ENCODE results near the gene IL1RAP.
"Not testable (repeated sequence)": the region's sequence is repeated elsewhere in the genome, so short reads cannot be mapped to it uniquely, and the experiment has no call there.

The IL1RAP gene

DNA sequence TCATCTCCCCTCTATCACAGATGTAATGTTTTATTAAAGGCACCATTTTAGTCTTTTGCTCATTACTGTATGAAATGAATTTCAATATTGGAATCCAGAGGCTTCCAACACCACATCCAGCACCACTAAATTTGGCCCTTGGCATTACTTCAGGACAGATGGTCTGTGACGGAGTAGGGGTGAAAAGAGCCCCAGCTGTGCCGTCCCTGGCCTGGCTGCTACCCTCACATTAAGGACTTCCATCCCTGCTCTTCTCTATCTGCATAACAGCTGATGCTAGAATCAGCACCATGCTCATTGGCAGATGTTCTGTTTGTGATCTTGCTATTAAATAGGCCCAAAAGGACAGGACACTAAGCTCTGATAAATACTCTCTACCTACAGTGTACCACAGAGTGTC lies 152.9 kb downstream of the IL1RAP start:
- peak; percentile 6 for DNase-seq (ENCODE audit: low spot score)

DNA sequence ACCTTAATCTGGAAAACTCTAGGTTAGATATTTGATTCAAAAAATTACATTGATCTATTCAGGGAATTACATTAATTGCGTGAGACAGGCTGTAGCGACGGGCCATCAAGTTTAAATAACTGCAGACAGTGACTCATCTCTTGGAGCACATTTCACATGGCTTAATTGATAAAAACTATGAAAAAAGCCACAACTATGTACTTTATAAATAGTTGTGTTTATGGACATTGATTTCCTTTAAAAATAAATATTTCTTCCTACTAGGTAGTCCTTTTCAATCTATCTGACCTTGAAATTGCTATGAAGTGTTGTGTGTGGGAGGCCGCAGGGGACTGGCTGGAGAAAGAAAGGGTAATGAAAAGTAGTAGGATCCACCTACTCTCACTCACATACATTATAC lies 157.8 kb downstream of the IL1RAP start:
- no peak for DNase-seq (ENCODE audit: low spot score)

DNA sequence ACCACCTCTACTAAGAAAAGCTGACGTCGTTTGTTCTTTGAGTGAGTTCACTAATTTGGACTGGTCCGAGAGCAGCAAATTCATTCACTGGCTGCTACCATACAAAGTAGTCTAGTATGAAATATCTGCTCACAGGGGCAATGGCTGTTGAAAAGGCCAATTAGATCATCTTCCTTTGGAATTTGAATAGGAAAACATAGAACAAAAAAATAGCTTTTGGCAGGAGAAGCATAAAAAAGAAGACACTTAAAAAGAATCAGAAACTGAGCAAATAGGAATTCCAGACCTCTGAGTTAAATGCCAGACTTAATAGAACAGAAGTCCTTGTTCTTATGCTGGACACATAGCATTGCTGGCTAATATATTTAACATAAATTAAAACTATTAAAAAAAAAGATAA lies 159.3 kb downstream of the IL1RAP start:
- DNase-seq (ENCODE audit: low spot score), result no peak

DNA sequence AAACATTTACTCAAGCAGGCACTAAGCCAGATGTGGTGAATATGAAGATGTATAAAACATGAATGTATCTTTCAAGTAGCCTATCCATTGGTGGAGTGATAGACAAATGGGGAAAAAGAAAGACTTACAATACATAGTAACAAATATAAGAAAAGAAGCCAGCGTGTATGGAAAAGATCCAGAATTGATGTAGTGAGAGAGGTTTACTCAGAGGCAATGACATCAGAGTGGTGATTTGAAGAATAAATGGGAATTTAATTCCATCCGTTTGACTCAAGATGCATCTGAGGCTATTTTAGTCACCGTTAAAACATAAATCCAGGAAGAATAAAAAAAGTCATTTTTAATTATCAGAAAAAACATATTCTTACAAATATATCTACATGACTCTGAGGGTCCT lies 162.6 kb downstream of the IL1RAP start:
- DNase-seq (ENCODE audit: low spot score), result no peak

DNA sequence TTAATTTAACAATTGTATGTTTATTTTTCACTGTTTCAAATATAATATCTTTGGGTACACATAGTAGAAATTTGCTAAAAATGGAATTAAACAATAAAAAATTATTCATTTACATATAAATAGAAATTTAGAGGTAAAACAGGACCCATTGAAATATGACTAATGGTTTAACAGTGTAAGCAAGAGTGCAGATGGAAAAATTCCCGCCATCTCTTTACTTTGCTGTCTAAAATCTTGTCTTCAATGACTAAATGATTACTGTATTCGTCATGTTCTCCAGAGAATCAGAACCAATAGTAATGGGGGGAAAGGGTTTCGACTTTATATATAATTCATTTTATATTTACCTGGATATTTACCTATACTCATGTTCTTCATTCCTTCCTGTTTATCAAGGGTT lies 163.1 kb downstream of the IL1RAP start:
- no peak for DNase-seq (ENCODE audit: low spot score)

DNA sequence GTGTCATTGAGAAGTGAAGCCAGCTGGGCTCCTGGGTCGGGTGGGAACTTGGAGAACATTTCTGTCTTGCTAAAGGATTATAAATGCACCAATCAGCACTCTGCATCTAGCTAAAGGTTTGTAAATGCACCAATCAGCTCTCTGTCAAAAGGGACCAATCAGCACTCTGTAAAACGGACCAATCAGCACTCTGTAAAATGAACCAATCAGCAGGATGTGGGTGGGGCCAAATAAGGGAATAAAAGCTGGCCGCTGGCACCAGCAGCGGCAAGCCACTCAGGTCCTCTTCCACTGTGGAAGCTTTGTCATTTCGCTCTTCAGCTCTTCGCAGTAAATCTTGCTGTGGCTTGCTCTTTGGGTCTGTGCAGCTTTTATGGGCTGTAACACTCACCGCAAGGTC lies 164.0 kb downstream of the IL1RAP start:
- DNase-seq (ENCODE audit: low spot score), result not testable (repeated sequence)

DNA sequence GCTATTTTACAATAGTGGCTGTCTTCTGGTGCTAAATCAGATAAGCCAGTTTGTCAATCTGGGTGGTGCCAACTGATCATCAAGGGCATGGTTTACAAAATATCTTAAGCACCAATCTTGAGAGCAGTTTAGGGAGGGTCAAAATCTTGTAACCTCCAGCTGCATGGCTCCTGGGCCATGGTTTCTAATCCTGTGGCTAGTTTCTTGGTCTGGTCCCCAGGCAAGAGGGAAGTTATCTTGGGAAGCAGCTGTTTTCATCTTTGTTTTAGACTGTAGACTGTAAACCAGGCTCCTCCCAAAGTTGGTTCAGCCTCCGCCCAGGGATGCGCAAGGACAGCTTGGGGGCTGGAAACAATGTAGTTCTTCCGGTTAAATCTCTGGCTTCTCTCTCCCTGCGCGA lies 166.8 kb downstream of the IL1RAP start:
- no peak for DNase-seq (ENCODE audit: low spot score)

DNA sequence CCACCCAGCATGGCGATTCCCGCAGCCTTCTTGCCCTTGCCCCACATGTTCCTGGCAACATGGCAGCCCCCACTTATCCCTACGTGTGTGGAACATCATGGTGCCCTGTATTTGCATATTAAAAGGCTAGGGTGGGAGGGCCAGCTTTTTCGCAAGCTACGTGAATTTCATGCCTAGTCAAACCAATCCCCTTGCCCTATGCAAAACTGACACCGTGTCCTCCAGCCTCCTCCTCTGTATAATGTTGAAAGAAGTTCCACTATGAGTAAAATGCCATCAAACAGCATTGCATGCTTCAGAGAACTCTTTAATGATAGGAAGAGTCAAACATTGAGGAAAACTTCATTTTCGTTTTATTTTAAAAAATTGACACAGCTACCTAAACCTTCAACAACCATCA lies 170.9 kb downstream of the IL1RAP start:
- no peak for DNase-seq (ENCODE audit: low spot score)

DNA sequence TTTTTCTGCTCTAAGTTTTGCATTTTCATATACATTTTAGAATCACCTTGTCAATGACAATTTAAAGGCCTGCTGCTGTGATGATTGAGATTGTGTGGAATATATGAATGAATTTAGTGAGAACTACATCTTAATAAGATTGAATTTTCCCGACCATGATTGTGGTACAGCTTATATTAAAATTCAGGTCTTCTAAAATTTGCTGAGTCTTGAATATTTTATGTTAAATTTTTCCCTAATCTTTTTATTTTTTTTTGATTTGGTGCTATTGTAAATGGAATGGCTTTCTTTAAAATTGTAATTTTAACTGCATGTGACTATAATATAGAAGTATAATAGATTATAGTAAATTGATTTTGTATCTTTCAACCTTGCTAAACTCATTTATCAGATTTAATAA lies 172.1 kb downstream of the IL1RAP start:
- DNase-seq (ENCODE audit: low spot score), result no peak

DNA sequence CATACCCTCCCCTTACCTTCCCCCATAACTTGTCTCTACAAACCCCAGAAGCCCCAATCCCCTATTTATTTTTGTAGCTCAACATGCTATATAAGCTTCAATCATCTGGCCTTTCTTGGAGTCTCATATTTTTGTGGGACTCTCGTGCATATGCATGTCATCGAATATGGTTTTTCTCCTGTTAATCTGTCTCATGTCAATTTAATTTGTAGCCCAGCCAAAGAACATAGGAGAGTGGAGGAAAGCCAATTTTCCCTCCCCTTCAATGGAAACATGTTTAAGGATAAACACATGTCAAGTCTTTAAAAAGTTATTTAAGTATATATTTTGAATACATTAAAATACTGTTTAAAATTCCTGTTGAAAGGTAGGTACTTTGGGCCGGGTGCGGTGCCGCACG lies 176.4 kb downstream of the IL1RAP start:
- no peak for DNase-seq (ENCODE audit: low spot score)

DNA sequence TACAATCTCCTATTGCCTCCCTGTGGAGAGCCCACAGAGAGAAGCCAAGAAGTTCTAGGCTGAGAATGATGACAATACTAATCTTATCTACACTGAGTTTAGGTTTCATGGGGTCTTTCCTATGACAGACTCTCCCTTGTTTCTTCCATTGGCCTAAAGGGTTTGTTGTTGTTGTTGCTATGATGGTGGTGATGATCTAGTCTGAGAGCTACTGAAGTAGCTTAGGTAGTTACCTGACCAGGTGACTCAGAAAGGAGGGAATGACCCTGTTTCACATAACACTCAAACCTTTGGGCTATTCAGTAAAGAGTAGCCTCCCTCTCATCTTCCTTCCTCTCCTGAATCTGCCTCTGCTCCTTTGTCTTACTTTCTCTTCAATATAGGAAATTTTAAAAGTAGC lies 178.4 kb downstream of the IL1RAP start:
- no peak for DNase-seq (ENCODE audit: low spot score)

DNA sequence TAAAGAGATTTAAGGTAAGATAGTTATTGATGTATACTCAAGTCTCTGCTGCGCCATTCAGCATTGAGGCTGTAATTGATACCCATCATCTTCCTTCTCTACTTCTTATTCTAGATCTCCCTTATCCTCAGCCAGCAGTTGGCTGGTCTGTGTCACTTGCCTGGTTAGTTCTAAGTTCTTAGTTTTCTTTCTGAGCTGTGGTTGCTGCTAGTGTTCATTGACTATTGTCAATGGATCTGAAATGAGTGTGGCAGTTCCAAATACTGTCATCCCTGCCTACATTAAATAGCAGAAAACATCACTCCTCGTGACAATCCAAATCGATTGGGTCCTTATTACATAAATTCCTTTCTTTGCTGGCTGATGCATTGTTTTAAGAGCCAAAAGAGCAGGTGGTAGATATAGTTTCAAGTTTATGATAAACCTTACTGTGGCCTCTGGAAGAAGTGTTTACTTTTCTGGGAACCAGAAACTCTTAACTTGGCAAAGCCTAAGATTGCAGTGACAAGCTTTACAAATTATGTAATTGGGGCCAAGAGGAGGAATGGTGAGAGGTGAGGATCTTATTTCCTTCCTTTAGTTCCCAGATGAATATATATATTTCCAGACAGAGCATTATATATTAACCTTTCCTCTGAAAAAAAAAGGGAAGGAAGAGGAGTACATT lies 180.6 kb downstream of the IL1RAP start:
- no peak for DNase-seq (ENCODE audit: low spot score)

DNA sequence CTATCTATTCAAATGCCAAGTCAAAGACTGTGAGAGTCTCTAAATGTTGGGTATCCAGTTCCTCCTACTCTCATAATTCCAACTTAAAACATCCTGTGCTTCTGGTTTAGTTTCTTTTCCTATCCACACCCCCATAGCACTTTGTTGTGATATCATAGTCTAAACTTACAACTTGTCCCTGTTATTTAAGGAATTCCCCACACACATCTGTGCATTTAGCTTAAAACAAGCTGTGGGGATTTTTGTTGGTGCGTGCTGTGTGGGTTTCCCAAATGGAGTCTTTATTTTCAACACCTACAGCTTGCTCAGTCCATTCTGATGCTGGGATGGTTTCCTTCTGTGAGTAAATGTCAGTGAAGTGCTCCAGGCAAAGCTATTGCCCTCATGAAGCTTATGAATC lies 181.3 kb downstream of the IL1RAP start:
- DNase-seq (ENCODE audit: low spot score), result no peak

DNA sequence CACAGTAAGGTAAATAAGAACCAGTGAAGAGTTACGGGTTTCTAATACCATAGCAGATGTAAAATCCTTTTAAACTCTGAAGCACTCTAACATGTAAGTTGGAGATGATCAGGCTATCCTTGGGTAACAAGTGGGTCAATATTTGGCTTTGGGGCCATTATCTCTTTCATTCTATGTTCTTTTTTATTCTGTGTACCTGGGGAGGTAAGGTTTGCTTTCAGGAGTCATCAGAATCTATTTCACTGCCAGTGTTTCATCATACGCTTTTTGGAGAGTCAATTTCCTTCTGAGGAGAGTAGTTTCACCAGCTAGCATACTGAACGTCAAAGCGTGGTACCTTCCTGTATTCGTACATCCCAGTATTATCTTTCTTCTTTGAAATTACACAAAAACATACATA lies 182.1 kb downstream of the IL1RAP start:
- DNase-seq (ENCODE audit: low spot score), result no peak

DNA sequence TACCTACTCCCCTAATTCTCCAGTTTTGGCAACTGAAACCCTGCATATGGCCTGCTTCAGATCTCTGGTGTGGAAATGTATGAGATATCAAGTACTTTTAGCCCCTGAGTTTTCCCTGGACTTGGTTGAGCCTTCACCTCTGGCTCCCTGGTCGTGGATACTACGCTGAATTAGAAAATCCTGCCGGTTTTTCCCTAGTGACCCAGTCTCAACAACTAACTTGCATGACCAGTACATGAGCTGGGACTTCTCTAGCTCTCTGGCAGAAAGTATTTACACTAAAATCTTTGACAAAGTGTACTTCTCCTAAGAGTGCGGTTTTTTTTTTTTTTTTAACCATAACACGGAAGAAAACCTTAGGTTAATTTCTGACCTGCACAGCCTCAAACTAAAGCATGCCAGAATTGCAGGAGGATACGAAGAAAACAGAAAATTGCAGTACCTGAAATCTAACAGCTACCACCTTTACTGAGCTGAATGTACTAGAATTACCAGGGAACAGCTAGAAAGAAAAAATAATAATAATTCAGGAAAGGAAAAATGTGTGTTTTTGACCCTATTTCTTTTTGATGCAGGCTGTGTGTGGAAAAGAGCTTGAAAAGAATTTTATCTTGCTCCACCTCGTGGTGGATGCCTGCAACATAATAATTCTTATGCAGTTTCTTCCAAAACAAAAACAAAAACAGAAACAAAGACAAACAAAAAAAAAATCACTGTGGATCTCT lies 183.1 kb downstream of the IL1RAP start:
- DNase-seq (ENCODE audit: low spot score), result peak; percentile 53

DNA sequence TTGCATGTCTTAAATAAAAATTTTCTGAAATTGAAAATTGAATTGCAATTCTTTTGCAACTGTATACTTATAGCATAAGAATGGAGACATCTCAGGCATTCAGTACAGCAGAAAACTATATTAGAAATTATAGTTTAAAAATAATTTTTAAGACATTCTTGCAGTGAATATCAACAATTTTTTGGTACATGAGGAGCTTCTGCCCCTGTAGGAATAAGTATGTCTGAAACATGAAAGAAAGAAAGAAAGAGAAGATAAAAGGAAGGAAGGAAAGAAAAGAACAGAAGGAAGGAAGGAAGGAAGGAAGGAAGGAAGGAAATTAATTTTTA lies 183.6 kb downstream of the IL1RAP start:
- DNase-seq (ENCODE audit: low spot score), result no peak

DNA sequence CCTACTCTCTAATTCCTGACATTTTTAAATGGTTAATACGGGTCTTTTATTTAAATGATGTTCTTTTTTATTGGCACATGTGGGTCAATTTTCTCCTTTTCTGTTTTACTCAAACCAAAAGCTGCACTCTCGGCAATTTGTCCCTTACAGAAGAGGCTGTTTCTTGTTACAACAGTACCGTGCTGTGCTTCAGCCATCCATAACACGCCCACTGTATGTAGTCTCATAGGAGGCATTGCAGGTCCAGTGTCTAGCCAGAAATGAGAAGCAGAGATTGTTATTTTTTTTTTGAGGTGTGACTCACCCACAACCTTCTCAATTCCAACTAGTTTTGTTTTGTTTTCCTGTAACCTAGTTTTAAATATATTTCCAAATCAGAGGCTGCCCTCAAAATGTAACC lies 184.0 kb downstream of the IL1RAP start:
- no peak for DNase-seq (ENCODE audit: low spot score)

DNA sequence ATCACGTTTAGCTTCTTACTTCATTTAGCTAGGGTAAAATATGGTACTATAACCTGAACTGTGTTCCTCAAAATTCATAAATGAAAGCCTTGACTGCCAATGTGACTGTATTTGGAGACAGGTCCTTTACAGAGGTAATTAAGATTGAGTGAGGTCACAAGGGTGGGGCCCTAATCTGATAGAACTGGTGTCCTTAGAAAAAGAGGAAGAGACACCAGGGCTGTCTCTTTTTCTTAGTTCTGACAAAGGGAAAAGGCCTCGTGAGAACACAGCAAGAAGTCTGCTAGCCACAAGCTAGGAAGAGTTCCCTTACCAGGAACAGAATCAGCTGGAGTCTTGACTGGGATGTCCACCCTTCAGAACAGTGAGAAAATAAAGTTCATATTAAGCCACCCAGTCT lies 185.9 kb downstream of the IL1RAP start:
- DNase-seq (ENCODE audit: low spot score), result no peak

DNA sequence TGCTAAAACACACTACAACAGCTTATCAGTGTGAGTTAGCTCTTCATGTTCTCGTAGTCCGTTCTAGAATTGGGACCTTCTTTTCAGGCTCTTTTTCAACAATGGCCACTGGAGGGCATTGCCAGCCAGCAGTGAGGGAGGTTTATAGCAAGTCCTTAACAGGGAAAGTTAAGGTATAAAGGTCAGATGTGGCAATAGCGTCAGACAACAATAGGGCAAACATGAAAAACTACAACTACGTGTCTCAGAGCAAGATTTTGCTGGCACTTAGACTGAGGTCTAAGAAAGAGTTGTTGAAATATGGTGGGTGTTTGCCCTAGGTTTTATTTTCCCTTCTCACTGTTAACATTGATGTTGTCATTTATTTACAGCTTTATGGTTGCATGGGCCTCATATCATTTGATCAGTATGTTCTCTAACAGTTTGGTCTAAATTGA lies 187.2 kb downstream of the IL1RAP start:
- DNase-seq (ENCODE audit: low spot score), result peak; percentile 56

DNA sequence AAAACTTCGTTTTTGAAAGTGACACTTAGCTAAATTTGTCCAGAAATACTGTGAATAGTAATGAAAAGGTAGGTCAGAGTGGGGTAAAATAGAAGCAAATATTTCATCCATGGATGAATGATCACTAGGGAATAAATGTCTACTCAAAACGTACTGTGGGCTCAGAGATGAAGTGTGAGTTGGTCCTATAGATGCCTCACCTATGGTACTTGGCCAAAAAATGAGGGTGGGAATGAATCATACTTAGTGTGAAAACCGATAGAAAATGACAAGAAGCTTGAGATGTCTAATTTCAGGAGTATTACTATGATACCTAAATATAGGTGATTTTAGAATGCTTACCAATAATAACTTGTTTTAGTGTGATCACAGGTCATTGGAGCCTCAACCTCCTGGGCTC lies 192.7 kb downstream of the IL1RAP start:
- no peak for DNase-seq (ENCODE audit: low spot score)
